A204.1 (cell line): Measurements from ENCODE around the gene CYSRT1.
"Not testable (repeated sequence)": the region's sequence is repeated elsewhere in the genome, so short reads cannot be mapped to it uniquely, and the experiment has no call there.

Experiments
- FAIRE-seq: peaks from 2 replicates; lab custom pipeline; 2012; peaks lifted over from hg19 to GRCh38; lab: Jason Lieb, UNC

The CYSRT1 gene

DNA sequence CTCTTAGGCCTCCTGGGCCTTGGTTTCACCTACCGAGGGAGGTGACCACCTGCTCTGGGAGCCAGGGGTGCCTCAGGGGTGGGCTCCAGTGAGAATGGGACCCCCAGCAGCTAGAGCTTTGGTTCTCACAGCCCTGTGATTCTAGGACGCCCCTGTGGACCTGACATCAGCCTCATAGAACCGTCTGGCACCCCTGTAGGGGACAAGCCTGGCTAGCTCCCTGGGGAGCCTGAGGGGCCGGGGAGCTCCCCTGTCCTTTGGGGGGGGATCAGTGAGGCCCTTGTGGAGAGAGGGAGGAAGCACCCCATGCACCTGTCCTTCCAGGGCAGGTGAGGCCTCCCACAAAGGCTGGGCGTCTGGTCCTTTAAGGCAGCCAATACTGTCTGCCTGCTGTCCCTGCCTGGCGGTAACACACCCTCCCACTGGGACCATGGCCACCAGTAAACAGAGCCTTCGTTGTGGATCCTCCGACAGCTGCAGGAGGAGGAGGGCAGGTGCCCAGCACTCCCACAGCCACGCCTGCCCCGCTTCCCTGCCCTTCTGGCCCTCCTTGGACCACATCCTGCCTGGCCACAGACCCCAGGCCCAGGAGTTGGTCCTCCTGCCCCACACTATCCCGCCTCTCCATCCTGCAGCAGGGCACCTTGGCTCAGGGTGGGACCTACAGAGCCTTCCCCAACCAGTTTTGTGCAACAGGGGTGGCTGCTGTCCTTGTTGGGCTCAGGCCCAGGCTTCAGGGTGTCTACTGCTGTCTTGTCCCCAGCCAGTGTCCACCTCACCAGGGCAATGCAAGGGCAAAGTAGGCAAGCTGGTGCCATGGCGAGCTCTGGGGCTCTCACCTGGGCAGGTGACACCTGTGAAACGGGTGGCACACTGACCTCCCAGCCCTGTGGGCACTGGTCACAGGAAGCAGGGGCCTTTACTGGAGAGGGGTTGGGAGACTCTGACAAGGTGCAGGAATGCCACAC lies 13.1 kb downstream of the CYSRT1 start:
- FAIRE-seq: no peak

DNA sequence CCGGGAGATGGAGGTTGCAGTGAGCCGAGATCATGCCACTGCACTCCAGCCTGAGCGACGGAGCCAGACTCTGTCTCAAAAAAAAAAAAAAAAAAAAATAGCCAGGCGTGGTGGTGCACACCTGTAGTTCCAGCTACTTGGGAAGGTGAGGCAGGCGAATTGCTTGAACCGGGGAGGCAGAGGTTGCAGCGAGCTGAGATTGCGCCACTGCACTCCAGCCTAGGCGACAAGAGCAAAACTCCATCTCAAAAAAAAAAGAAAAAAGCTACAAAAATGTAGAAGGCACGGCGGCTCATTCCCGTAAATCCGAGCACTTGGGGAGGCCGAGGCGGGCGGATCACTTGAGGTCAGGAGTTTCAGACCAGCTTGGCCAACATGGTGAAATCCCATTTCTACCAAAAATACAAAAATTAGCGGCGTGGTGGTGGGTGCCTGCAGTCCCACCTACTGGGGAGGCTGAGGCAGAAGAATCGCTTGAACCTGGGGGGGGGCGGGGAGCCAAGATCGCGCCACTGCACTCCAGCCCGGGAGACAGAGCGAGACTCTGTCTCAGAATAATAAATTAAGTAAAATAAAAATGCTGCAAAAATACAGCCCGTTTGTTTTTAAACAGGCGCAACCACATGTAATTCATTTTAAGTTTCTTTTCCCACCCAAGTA lies 14.7 kb downstream of the CYSRT1 start:
- FAIRE-seq: not testable (repeated sequence)

DNA sequence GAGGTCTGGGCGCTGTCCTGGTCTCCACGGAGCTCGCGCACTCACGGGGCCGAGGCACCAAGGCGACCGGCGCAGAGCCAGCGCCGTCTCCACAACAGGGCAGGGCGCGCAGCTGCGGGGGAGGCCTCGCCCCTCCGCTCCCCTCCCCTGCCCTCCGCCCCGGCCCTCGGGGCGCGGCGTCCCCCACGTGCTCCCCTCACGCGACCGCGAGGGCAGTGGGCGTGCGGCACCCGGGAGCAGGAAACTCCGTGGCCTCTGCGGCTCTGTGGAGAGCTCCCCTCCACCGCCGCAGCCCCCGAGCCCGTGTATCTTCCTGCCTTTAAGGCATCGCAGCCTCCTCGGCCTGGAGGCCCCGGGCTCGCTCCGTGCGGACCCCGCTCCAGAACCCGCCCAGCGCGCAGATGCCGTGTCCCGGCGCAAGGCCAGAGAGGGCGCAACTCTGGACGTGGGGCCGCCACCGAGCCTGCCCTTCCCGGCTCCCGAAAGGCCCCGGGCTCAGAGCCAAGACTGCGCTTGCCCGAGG lies 15.4 kb downstream of the CYSRT1 start:
- FAIRE-seq: no peak

DNA sequence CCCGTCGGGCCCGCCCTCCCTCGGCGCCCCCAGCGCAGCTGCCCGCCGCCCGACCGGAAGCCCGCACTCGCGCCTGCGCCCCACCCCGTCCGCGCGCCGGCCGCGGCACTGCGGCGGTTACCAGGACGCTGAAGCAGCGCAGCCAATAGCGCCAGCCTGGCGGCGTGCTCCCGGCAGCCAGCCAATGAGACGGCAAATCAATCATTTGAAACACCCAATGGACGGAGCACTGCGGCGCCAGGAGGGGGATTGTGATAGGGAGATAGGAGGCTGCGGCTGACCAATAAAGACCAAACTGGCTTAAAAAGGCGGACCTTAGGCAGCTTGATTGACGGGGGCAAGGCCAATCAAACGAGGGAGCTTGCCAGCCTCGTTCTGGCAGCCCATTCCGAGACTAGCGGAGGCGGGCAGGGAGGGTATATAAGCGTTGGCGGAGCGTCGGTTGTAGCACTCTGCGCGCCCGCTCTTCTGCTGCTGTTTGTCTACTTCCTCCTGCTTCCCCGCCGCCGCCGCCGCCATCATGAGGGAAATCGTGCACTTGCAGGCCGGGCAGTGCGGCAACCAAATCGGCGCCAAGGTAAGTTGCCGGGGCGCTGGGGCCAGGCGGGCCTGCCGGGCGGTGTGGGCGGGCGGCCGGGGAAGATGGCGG lies 16.0 kb downstream of the CYSRT1 start, which contains the start of gene TUBB4B:
Gene TUBB4B (plus strand): TSS at position 447 of the 649 bp plus-strand sequence. CDS start 74 bp downstream, at position 521.
- peak; percentile 97 for FAIRE-seq

DNA sequence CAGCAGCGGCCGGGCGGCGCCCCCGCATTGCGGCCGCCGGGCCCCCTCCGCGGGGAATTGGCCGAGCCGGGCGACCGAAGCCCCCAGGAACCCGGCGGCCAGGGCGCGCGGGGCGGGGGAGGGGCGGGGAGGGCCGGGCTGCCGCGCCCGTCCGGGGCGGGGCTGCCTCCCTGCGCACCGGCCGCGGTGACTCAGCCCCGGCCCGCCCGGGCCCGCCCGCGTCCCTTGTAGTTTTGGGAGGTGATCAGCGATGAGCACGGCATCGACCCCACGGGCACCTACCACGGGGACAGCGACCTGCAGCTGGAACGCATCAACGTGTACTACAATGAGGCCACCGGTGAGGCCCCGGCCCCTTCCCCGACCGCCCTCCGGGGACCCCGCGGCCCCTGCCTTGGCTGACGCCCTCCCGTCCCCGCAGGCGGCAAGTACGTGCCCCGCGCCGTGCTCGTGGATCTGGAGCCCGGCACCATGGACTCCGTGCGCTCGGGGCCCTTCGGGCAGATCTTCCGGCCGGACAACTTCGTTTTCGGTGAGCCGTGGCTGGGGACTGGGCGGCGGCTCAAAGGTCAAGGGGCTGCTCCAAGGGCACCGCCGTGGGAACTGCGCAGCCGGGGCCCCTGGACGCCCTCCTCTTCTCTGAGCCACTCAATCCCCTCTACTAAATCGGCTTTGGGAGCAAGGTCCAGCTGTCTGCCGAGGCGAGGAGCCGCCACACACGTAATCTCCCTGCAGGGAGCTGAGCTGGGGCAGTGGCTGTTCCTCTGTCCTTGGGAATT lies 16.7 kb downstream of the CYSRT1 start:
- FAIRE-seq: no peak

DNA sequence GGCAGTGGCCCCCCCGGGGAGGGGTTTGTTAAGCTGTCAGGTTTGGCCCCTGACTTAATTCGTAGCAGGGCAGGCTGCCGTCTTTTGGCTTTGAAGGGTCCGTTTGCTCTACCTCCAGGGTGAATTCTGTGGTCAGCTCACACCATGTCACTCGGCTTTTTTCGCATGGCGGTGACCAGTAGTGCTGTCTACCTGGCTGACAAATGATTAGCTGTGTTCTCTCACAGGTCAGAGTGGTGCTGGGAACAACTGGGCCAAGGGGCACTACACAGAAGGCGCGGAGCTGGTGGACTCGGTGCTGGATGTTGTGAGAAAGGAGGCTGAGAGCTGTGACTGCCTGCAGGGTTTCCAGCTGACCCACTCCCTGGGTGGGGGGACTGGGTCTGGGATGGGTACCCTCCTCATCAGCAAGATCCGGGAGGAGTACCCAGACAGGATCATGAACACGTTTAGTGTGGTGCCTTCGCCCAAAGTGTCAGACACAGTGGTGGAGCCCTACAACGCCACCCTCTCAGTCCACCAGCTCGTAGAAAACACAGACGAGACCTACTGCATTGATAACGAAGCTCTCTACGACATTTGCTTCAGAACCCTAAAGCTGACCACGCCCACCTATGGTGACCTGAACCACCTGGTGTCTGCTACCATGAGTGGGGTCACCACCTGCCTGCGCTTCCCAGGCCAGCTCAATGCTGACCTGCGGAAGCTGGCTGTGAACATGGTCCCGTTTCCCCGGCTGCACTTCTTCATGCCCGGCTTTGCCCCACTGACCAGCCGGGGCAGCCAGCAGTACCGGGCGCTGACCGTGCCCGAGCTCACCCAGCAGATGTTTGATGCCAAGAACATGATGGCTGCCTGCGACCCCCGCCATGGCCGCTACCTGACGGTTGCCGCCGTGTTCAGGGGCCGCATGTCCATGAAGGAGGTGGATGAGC lies 17.6 kb downstream of the CYSRT1 start:
- FAIRE-seq: no peak

DNA sequence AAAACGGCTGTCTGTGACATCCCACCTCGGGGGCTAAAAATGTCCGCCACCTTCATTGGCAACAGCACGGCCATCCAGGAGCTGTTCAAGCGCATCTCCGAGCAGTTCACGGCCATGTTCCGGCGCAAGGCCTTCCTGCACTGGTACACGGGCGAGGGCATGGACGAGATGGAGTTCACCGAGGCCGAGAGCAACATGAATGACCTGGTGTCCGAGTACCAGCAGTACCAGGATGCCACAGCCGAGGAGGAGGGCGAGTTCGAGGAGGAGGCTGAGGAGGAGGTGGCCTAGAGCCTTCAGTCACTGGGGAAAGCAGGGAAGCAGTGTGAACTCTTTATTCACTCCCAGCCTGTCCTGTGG lies 18.3 kb downstream of the CYSRT1 start:
- not testable (repeated sequence) for FAIRE-seq

DNA sequence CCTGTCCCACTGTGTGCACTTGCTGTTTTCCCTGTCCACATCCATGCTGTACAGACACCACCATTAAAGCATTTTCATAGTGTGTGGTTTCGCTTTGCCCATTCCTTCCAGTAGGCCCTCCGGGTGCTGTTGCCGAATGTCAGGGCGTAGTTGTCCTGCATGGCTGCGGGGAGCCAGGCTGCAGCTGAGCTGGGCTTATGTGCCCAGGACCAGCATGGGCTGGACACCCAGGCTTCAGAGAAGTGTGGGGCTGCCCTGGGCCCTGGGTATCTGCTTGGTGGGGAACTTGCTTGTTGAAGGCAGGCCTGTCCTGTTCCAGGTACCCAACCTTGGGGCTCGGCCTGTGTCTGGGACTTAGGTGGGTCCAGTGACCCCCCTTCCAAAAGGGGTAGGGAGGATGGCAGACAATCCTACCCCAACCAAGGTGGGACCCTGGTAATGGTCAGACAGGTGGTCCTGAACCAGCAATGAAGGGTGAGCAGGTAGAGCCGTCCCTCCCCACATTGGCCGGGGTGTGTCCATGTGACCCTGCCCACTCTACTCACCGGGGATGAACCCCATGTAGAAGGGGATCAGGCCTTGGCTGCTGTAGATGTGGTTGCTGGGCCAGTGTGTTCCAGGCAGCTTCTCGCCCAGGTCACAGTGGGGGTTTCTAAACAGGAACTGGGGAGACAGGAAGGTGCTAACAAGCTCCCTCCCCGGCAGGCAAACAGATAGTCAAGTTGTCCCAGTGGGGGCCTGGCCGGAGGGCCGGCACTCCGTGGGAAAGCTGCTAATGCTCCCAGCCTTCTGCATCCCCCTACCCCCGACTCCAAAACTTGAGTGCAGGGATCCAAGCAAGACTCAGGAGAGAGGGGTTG lies 18.9 kb downstream of the CYSRT1 start:
- FAIRE-seq: no peak

DNA sequence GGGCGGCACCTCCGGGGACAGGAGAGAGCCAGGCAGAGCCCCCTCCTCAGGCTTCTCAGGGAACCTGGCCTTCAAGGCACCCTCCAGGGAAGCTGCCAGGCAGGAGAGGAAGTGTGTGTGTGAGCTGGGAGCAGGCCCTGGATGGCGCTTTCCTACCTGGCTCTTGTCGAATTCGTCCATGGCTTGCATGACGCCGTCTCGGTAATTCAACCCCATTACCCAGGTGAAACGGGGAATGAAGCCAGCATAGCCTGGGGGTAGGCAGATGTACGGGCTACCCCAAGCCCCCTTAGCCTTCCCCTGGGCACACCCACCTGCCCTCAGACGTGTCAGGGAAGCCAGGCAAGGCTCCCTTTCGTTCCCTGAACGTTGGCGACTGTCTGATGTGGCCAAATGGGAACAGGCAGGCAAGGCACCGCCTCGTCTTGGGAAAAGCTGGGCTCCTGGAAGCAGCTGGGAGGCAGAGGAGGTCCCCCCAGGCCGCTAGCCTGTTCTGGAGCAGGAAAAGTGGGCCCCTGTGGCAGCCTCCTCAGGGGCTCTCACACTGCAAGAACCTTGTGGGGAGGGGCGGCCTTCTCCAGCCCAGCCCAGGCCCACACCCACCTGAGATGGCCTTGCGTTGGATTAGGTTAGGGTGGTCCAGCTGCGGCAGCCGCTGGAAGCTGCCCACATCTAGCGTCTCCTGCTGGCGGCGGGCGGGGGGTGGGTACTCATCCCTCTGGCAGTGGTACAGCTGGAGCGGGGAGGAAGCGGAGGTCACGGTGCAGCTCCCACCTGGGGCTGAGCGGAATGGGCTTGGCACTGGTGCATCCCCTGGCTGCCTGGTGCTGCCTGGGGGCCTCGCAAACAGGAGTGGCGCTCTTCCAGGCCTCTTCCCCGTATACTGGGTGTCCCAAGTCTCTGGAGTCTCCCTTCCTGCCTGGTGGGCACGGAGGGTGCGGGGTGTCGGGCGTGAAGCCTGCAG lies 19.8 kb downstream of the CYSRT1 start:
- no peak for FAIRE-seq

DNA sequence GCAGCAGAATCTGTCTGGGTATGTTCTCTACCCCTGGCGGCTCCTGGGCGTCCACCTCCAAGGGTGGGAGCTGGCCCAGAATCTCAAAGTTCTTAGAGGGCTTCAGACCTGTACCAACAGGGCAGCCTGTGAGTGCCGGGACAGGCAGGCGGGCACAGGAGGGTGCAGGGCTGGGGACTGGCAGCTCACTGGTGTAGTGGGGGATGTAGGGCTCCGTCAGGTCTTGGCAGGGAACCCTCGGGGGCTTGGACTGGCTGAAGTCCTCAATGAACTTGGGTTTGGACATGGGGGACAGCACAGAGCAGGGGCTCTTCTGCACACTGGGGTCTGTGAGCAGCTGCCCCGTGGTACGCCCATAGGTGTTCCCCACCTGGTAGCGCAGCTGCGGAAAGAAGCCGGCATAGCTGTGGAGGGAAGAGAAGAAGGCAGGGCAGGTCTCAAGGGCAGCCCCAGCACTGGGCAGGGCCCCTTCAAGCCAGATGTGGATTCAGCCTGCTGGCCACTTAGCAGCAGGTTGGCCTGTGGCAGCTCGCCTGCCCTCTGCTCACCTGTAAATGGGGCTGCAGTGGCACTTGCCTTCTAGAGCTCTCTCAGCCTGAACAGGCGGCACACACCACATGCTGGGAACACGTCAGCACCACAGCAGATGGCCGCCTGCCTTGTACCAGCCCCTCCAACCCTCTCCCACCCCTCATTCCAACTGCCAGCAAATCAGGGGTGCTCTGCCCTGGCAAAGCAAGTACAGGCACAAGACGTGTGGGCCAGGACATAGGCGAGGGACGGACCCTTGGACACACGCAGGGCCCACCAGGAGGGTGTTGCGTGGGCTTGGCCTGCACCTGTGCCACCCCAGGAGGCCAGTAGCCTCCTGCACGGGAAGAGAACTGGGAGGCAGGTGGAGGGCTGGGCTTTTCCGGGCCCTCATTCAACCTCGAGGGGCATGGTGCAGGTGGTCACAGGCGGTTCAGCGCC lies 20.8 kb downstream of the CYSRT1 start:
- FAIRE-seq: no peak

DNA sequence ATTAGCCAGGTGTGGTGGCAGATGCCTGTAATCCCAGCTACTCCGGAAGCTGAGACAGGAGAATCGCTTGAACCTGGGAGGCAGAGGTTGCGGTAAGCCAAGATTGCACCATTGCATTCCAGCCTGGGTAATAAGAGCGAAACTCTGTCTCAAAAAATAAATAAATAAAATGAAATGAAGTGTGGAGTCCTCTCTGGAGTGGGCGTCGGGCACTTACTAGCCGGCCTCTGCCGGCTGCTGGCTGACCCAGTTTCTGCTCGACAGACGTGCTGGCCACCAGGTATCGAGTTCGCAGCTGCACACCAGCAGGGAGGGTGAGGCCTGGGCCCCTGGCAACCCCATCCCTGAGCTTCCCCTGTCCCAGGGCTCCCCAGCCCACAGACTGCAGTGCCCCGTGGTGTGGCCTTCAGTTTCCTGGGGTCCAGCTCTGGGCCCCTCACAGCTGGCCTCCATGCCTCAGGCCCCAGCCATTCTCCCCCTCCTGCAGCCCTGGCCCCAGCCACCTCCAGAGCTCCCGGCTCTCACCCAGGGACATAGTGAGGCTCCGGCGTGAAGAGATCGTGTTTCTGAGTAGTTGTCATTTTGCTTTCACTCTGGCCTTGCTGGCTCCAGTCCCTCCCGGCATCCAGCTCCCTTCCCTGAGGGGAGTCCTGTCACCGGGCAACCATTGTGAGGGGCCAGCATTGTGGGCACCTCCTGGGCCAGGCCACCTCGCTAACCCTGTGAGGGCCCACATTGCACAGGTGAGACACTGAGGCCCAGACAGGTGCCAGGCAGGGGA lies 22.4 kb downstream of the CYSRT1 start:
- FAIRE-seq: no peak

DNA sequence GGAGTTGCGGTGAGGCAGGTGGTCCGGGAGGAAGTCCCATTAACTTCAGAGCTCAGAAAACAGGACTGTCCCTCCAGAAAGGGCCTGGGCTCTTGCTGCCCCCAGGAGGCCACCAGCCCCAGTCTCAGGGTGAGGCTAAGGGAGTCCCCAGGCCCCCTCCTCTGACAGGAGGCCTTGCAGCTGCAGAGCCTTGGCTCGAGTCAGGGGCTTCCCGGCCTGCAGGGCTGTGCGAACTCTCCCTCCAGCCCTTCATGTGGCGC lies 22.9 kb downstream of the CYSRT1 start:
- FAIRE-seq: no peak

DNA sequence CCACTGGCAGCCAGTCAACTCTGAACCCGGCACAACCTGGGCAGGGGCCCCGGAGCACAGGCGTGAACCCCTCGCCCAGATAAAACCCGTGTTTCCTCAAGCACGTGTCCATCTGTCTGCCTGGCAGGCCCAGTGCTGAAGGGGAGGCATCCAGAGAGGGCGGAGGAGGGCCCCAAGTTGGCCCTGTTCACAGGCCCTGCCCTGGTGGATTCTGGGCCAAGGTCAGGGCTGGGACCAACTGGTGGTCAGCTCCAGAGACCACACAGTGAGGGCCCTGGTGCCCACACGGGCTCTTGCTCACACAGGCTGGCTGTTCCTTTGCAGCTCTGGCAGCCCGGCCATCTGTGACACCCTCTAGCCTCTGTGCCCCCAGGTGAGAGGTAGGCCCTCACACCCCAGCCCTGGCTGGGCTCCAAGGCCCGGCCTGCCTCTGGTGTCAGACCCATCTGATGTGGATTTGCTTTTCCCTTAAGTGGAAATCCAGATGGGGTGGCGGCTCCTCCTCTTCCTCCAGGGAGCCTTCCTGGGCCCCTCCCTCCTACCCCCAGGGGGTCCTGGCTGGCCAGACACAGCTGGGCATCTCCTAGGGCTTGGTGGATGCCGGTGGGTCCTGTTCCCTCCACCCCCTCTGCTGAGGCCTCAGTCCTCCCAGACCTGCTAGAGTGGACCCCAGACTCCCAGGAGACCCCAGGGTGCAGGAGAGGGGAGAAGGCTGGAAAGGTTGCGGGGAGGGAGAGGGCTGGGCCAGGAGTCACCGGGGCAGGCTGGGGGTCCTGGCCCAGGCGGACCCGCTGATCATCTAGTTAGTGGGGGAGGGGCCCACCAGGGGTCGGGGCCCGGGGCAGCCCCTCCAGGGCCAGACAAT lies 25.6 kb downstream of the CYSRT1 start:
- no peak for FAIRE-seq

DNA sequence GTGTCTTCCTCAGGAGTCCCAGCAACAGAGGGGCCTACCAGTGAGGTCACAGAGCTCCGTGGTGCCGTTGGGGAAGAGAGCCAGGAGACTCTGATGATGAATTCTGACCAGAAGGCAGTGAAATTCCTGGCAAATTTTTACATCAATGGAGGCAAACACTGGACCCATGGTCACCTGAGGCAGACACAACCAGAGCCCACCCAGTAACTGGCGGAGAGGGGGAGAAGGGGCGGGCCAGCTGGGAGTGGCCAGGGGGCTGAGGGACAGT lies 26.2 kb downstream of the CYSRT1 start, which contains the start of gene STPG3:
Gene STPG3 (plus strand): TSS at position 93 of the 268 bp plus-strand sequence. CDS start 1 bp downstream, at position 94.
- no peak for FAIRE-seq

DNA sequence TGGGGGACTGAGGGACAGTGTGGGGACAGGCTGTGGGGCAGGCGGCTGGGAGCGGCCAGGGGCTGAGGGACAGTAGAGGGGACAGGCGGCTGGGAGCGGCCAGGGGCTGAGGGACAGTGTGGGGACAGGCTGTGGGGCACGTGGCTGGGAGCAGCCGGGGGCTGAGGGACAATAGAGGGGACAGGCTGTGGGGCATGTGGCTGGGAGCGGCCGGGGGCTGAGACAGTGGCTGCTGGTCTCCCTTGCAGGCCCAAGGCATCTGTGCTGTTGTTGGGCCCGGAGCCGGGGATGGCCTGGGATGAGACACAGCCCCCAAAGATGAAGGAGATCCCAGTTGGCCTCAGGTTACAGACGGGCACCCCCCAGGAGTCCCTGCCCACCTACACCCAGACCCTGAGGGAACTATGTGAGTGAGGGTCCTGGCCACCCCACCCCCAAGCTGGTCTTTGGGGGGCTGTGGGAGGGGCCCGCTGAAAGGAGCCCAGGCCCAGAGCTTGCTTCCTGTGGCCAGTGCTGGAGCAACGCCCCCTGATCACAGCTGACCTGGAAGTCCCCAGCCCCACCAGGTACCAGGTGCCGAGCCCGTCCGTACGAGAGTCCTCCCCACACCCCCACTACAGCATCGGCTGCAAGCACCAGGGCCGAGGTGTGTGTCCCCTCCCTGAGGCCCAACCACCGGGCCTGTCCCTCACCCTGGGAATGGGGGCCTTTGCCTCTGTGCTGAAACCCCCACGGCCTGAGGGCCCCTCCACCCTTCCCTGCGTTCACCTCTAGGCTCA lies 26.7 kb downstream of the CYSRT1 start:
- FAIRE-seq: no peak
